ENCODE measurements around the gene UBE2F. TPM values are rescaled to one million over a fixed set of nuclear protein-coding genes. Genes with fewer than 3 reads are reported as not detected.

The UBE2F gene
- total and polyA plus RNA-seq, 12 donors = 26.8 to 101 (median 54.5) TPM

- WGBS, 4 donors = 88 to 92% (median 90%) methylated on average over 2 of the region's 2 CpGs
- intact Hi-C loops (cut with DNase I) = no loop called here
- no peak for DNase-seq
- no peak overlapping the region for H3K27ac ChIP-seq
- H3K27me3 ChIP-seq = no peaks in the 10 kb centered on the region
- TF ChIP-seq POLR2A (IDR thresholded peaks at IDR 0.05) = no peak
- TF ChIP-seq CTCF (IDR thresholded peaks at IDR 0.05) = no peak
- no peaks in the 10 kb centered on the region for H3K4me1 ChIP-seq (replicated peaks in 1 of 2)
- H3K4me3 ChIP-seq = no peak overlapping the region
- H3K9me3 ChIP-seq (replicated peaks in 1 of 3) = no peaks in the 10 kb centered on the region
- no peaks in the 10 kb centered on the region for H3K36me3 ChIP-seq (replicated peaks in 1 of 2)
Measured at GRCh38 chr2:238009563-238009962, 42.7 kb downstream of the UBE2F start.

GRCh38 chr2:238010572-238010971 is 43.8 kb downstream of the UBE2F start:
- H3K27me3 ChIP-seq = no peaks in the 10 kb centered on the region
- H3K4me1 ChIP-seq (replicated peaks in 1 of 2) = no peaks in the 10 kb centered on the region
- no peak overlapping the region for H3K4me3 ChIP-seq
- H3K9me3 ChIP-seq (replicated peaks in 1 of 3) = no peaks in the 10 kb centered on the region
- no peak for DNase-seq
- TF ChIP-seq POLR2A (IDR thresholded peaks at IDR 0.05) (no peak), CTCF (IDR thresholded peaks at IDR 0.05) (no peak)
- intact Hi-C loops (cut with DNase I) = no loop called here
- 83 to 94% (median 91%) methylated on average over 1 of the region's 1 CpG for WGBS, 4 donors
- H3K27ac ChIP-seq = no peak overlapping the region
- H3K36me3 ChIP-seq (replicated peaks in 1 of 2) = no peaks in the 10 kb centered on the region

- H3K27ac ChIP-seq = no peak overlapping the region
- no peak overlapping the region for H3K4me3 ChIP-seq
- intact Hi-C loops (cut with DNase I) = no loop called here
- no peak for TF ChIP-seq CTCF (IDR thresholded peaks at IDR 0.05)
- no peak for TF ChIP-seq POLR2A (IDR thresholded peaks at IDR 0.05)
- no peaks in the 10 kb centered on the region for H3K4me1 ChIP-seq (replicated peaks in 1 of 2)
- no peaks in the 10 kb centered on the region for H3K9me3 ChIP-seq (replicated peaks in 1 of 3)
- no peaks in the 10 kb centered on the region for H3K27me3 ChIP-seq
- DNase-seq = no peak
- 97 to 100% (median 97%) methylated on average over 7 of the region's 7 CpGs for WGBS, 4 donors
- peaks cover 0 to 3% of the 10 kb centered on the region in 2 donors for H3K36me3 ChIP-seq (replicated peaks in 1 of 2)
Measured at GRCh38 chr2:238013806-238014205, 47.0 kb downstream of the UBE2F start.

GRCh38 chr2:238015705-238016104 is 48.9 kb downstream of the UBE2F start:
- DNase-seq = no peak
- no peak for TF ChIP-seq CTCF (IDR thresholded peaks at IDR 0.05)
- no peak for TF ChIP-seq POLR2A (IDR thresholded peaks at IDR 0.05)
- H3K4me1 ChIP-seq (replicated peaks in 1 of 2) = no peaks in the 10 kb centered on the region
- no peak overlapping the region for H3K27ac ChIP-seq
- H3K9me3 ChIP-seq (replicated peaks in 1 of 3) = no peaks in the 10 kb centered on the region
- intact Hi-C loops (cut with DNase I) = no loop called here
- no peaks in the 10 kb centered on the region for H3K27me3 ChIP-seq
- H3K4me3 ChIP-seq = no peak overlapping the region
- 67 to 95% (median 82%) methylated on average over 1 to 4 of the region's 4 CpGs for WGBS, 4 donors
- peaks cover 0 to 3% of the 10 kb centered on the region in 2 donors for H3K36me3 ChIP-seq (replicated peaks in 1 of 2)

Measured in adrenal gland (tissue), 12 donors.